Measurements from ENCODE around the gene ATP8A2.

DNA sequence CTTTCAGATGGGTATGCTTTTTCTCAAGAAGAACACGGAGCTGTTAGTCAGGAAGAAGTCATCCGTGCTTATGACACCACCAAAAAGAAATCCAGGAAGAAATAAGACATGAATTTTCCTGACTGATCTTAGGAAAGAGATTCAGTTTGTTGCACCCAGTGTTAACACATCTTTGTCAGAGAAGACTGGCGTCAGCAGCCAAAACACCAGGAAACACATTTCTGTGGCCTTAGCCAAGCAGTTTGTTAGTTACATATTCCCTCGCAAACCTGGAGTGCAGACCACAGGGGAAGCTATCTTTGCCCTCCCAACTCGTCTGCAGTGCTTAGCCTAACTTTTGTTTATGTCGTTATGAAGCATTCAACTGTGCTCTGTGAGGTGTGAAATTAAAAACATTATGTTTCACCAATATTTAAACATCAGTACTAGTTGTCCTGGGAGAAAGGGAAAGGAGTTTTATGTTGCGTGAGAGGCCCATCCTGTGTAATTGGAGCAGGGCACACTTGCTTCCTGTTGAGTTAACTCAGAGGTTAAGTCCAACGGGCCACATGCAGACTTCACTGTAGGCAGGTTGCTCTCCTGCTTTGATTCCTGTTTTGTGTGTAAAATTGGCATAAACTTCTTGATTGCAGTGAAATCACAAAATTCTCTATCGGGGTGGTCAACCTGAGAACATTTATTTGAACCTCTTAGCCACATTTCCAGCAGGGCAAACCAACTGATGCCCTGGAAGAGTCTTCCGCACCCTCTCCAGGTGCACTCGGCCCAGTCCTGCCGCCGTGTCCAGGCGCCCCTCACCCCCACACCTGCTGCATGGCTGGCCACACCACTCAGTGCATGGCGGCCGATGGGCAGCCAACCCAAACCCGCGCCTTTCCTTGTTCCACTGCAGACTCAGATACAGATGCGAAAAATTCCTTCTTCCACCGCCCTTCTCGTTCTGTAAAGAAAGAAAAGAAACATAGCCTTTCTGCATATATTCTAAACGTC is 648.4 kb downstream of the ATP8A2 start:
- TF ChIP-seq, protein P1, sequence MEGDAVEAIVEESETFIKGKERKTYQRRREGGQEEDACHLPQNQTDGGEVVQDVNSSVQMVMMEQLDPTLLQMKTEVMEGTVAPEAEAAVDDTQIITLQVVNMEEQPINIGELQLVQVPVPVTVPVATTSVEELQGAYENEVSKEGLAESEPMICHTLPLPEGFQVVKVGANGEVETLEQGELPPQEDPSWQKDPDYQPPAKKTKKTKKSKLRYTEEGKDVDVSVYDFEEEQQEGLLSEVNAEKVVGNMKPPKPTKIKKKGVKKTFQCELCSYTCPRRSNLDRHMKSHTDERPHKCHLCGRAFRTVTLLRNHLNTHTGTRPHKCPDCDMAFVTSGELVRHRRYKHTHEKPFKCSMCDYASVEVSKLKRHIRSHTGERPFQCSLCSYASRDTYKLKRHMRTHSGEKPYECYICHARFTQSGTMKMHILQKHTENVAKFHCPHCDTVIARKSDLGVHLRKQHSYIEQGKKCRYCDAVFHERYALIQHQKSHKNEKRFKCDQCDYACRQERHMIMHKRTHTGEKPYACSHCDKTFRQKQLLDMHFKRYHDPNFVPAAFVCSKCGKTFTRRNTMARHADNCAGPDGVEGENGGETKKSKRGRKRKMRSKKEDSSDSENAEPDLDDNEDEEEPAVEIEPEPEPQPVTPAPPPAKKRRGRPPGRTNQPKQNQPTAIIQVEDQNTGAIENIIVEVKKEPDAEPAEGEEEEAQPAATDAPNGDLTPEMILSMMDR (IDR thresholded peaks at IDR 0.05): no peak
- no peak for TF ChIP-seq POLR2A (IDR thresholded peaks at IDR 0.05)
